K562 (cell line): Measurements from ENCODE around the gene LHPP. TPM values are rescaled to one million over a fixed set of nuclear protein-coding genes. Genes with fewer than 3 reads are reported as not detected.

Experiments used
- CBFB ChIP-seq: sonication (generic); formaldehyde crosslinking; IDR thresholded peaks from 2 replicates; pipeline ENCODE4 v1.4.0; 2020; ENCODE audit warnings: mild to moderate bottlenecking, missing genetic modification reagents
- CTBP1 ChIP-seq: fragments of 450-650 bp; IDR thresholded peaks from 2 replicates; pipeline ENCODE4 v1.6.1; 2016; ENCODE audit warnings: borderline replicate concordance
- GATA2 ChIP-seq: sonication (generic); formaldehyde crosslinking; IDR thresholded peaks from 2 replicates; pipeline ENCODE4 v1.4.0; 2020; ENCODE audit warnings: mild to moderate bottlenecking, missing genetic modification reagents
- JUN ChIP-seq, 2 experiments: sonication (generic) in 1 of 2; formaldehyde crosslinking in 1 of 2; IDR thresholded peaks; 2 replicates each; pipeline versions ENCODE4 v1.6.1 to v1.8.0; 2012 to 2022; ENCODE audit warnings: borderline replicate concordance in 2 of 2, mild to moderate bottlenecking in 2 of 2, improper control_type of control experiment in 1 of 2, low read depth in 1 of 2, low read length in 1 of 2, missing genetic modification reagents in 1 of 2
- NFIX ChIP-seq: fragments of 250-450 bp; sonication (Bioruptor Pico); IDR thresholded peaks from 2 replicates; pipeline ENCODE4 v1.4.0; 2020; ENCODE audit warnings: low read depth, mild to moderate bottlenecking, moderate library complexity
- NR1H2 ChIP-seq: sonication (generic); formaldehyde crosslinking; IDR thresholded peaks from 2 replicates; pipeline ENCODE4 v1.4.0; 2020; ENCODE audit warnings: mild to moderate bottlenecking, missing genetic modification reagents
- SRSF1 ChIP-seq: fragments of 200-400 bp; formaldehyde crosslinking; IDR thresholded peaks from 2 replicates; pipeline ENCODE4 v1.6.1; 2017; ENCODE audit warnings: mild to moderate bottlenecking, low read depth, low read length, moderate library complexity
- ZFX ChIP-seq: sonication (generic); formaldehyde crosslinking; IDR thresholded peaks from 2 replicates; pipeline ENCODE4 v1.8.0; 2022; ENCODE audit warnings: mild to moderate bottlenecking, missing genetic modification reagents, moderate library complexity
- ZNF146 ChIP-seq: IDR thresholded peaks from one replicate; pipeline ENCODE4 v1.6.1; 2018; ENCODE audit warnings: missing compliant biosample characterization; ENCODE audit not compliant: unreplicated experiment
- ZNF217 ChIP-seq: sonication (generic); formaldehyde crosslinking; IDR thresholded peaks from 2 replicates; pipeline ENCODE4 v1.8.0; 2022; ENCODE audit warnings: mild to moderate bottlenecking, missing genetic modification reagents
- ZNF3 ChIP-seq: fragments of 250-450 bp; sonication (Bioruptor Pico); IDR thresholded peaks from 2 replicates; pipeline ENCODE4 v1.5.0; 2021; ENCODE audit warnings: mild to moderate bottlenecking, moderate library complexity
- ZNF407 ChIP-seq: fragments of 450-650 bp; IDR thresholded peaks from 2 replicates; pipeline ENCODE4 v1.6.1; 2016; ENCODE audit warnings: low read depth
- ZNF431 ChIP-seq: sonication (generic); formaldehyde crosslinking; IDR thresholded peaks from 2 replicates; pipeline ENCODE4 v1.8.0; 2022; ENCODE audit warnings: mild to moderate bottlenecking, missing genetic modification reagents
- polyA plus RNA-seq, 8 experiments: library from polyadenylated mRNA; depleted of rRNA in 4 of 8; stranded (reverse) in 5 of 8; unstranded in 3 of 8; fragments of >200 nt; fragmentation: Nextera tagmentation in 2 of 8; fragmentation: Illumina TruSeq in 1 of 8; extraction: Ambion mirVana in 2 of 8; extraction: Trizol in 1 of 8; gene quantifications; 2 replicates each; pipeline versions ENCODE4 v1.2.1 to v1.2.3, GENCODE V29; 2011 to 2014; ENCODE audit warnings: inconsistent platforms in 1 of 8, missing spikeins in 1 of 8
- total RNA-seq, 7 experiments: library from RNA; depleted of rRNA in 6 of 7; stranded (reverse); fragments of >200 nt in 6 of 7; fragmentation: Illumina TruSeq in 2 of 7; extraction: Trizol in 2 of 7; gene quantifications; 2 replicates each; pipeline versions ENCODE4 v1.2.1 to v1.2.3, GENCODE V29; 2011 to 2021; ENCODE audit warnings: low replicate concordance in 1 of 7
- TF ChIP-seq, protein P1 (sequence below): fragments of 450-650 bp; IDR thresholded peaks from 2 replicates; pipeline ENCODE4 v1.6.1; 2016; ENCODE audit warnings: borderline replicate concordance
- TF ChIP-seq, protein P2 (sequence below): sonication (generic); formaldehyde crosslinking; IDR thresholded peaks from 2 replicates; pipeline ENCODE4 v1.8.1; 2023; ENCODE audit warnings: mild to moderate bottlenecking, missing genetic modification reagents

LHPP gene
- total and polyA plus RNA-seq, 9 of the 15 experiments (the other 6 are each of a cell fraction or from before 2014, with no cell fraction given), result 0.34 to 7.4 (median 3.0) TPM

GRCh38 chr10:124418726-124419501 is 42.7 kb upstream of the LHPP start, which contains the start of gene OAT (continued):
- TF ChIP-seq ZNF407 (no peak), NFIX (CRISPR knock-in tag) (no peak), ZFX (CRISPR knock-in tag) (peak; percentile 51), CTBP1 (peak; percentile 90), NR1H2 (CRISPR knock-in tag) (no peak), JUN (IDR thresholded peaks at IDR 0.05; ENCODE audit: borderline replicate concordance, low read depth, low read length) (no peak), JUN (CRISPR knock-in tag; IDR thresholded peaks at IDR 0.05; ENCODE audit: borderline replicate concordance) (no peak), ZNF3 (CRISPR knock-in tag) (no peak), ZNF217 (CRISPR knock-in tag) (no peak), SRSF1 (no peak), ZNF146 (CRISPR knock-in tag) (no peak), GATA2 (no peak), CBFB (CRISPR knock-in tag) (no peak), ZNF431 (CRISPR knock-in tag) (no peak)
- TF ChIP-seq, protein P1, sequence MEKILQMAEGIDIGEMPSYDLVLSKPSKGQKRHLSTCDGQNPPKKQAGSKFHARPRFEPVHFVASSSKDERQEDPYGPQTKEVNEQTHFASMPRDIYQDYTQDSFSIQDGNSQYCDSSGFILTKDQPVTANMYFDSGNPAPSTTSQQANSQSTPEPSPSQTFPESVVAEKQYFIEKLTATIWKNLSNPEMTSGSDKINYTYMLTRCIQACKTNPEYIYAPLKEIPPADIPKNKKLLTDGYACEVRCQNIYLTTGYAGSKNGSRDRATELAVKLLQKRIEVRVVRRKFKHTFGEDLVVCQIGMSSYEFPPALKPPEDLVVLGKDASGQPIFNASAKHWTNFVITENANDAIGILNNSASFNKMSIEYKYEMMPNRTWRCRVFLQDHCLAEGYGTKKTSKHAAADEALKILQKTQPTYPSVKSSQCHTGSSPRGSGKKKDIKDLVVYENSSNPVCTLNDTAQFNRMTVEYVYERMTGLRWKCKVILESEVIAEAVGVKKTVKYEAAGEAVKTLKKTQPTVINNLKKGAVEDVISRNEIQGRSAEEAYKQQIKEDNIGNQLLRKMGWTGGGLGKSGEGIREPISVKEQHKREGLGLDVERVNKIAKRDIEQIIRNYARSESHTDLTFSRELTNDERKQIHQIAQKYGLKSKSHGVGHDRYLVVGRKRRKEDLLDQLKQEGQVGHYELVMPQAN, result peak; percentile 23; the same call in 1 of the 2 replicates
- TF ChIP-seq, protein P2, sequence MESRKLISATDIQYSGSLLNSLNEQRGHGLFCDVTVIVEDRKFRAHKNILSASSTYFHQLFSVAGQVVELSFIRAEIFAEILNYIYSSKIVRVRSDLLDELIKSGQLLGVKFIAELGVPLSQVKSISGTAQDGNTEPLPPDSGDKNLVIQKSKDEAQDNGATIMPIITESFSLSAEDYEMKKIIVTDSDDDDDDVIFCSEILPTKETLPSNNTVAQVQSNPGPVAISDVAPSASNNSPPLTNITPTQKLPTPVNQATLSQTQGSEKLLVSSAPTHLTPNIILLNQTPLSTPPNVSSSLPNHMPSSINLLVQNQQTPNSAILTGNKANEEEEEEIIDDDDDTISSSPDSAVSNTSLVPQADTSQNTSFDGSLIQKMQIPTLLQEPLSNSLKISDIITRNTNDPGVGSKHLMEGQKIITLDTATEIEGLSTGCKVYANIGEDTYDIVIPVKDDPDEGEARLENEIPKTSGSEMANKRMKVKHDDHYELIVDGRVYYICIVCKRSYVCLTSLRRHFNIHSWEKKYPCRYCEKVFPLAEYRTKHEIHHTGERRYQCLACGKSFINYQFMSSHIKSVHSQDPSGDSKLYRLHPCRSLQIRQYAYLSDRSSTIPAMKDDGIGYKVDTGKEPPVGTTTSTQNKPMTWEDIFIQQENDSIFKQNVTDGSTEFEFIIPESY (CRISPR knock-in tag), result no peak
